ENCODE measurements around the gene TYMP. TPM values are rescaled to one million over a fixed set of nuclear protein-coding genes. Genes with fewer than 3 reads are reported as not detected.

TYMP gene
- polyA plus RNA-seq, 1 donor (not counting 4 experiments of a cell fraction or from before 2014, with no cell fraction given): 25.5 TPM

DNA sequence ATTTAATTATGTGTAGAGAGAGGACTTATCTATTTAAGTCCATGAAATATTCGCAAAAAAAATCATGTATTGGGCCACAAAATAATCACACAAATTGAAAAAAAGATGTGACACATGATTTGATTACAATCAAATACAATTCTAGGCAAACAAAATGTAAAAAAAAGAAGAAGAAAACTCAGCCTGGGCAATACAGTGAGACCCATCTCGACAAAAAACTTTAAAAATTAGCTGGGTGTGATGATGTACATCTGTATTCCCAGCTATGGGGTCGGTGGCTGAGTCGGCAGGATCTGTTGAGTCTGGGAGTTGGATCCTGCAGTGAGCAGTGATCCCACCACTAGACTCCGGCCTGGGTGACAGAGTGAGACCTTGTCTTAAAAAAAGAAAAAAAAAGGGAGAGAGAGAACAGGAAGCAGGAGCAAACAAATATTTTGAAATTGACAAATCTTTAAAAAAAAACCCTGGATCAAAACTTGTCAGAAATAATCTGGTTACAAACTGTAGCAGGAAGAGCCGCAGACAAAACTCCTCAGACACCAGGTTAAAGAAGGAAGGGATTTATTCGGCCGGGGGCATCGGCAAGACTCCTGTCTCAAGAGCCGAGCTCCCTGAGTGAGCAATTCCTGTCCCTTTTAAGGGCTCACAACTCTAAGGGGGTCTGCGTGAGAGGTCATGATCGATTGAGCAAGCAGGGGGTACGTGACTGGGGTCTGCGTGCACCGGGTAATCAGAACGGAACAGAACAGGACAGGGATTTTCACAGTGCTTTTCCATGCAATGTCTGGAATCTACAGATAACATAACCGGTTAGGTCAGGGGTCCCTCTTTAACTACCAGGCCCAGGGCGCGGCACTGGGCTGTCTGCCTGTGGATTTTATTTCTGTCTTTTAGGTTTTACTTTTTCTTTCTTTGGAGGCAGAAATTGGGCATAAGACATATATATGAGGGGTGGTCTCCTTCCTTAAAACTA lies 3.3 kb upstream of the TYMP start:
- Histone ChIP-seq H3K79me2 (ENCODE audit: control insufficient read depth, insufficient read depth, low read length) (no peaks in the 10 kb centered on the region), H3K9me1 (ENCODE audit: control insufficient read depth, extremely low read depth, insufficient read depth, low read length) (no peaks in the 10 kb centered on the region), H3K4me1 (ENCODE audit: control insufficient read depth, extremely low read depth, insufficient read depth, low read length) (peaks cover 7% of the 10 kb centered on the region), H3K4me3 (ENCODE audit: control insufficient read depth in 2 of 3, extremely low read depth in 1 of 3, insufficient read depth in 2 of 3, low read depth in 1 of 3, low read length in 3 of 3) (no peak overlapping the region), H3K9ac (ENCODE audit: control insufficient read depth, extremely low read depth, insufficient read depth, low read length) (no peak overlapping the region), H3K9me3 (ENCODE audit: control insufficient read depth, low read depth, low read length) (no peaks in the 10 kb centered on the region), H4K20me1 (ENCODE audit: control insufficient read depth, extremely low read depth, insufficient read depth, low read length) (no peaks in the 10 kb centered on the region), H3K27ac (ENCODE audit: control insufficient read depth, insufficient read depth, low read length) (no peak overlapping the region), H3K36me3 (ENCODE audit: control insufficient read depth in 2 of 2, extremely low read depth in 1 of 2, insufficient read depth in 2 of 2, low read length in 2 of 2) (peaks cover 0 to 2% of the 10 kb centered on the region in 2 experiments), H3K27me3 (ENCODE audit: control insufficient read depth, extremely low read depth, insufficient read depth, low read length) (peaks cover 11% of the 10 kb centered on the region), H3K4me2 (ENCODE audit: control insufficient read depth, extremely low read depth, insufficient read depth, low read depth, low read length) (no peak overlapping the region), H2AFZ (ENCODE audit: control insufficient read depth, low read length) (no peak overlapping the region)
- DNase-seq (ENCODE audit: low read depth, low spot score): no peak
- TF ChIP-seq EZH2 (IDR thresholded peaks at IDR 0.05; ENCODE audit: low read length): no peak
- TF ChIP-seq, protein P1, sequence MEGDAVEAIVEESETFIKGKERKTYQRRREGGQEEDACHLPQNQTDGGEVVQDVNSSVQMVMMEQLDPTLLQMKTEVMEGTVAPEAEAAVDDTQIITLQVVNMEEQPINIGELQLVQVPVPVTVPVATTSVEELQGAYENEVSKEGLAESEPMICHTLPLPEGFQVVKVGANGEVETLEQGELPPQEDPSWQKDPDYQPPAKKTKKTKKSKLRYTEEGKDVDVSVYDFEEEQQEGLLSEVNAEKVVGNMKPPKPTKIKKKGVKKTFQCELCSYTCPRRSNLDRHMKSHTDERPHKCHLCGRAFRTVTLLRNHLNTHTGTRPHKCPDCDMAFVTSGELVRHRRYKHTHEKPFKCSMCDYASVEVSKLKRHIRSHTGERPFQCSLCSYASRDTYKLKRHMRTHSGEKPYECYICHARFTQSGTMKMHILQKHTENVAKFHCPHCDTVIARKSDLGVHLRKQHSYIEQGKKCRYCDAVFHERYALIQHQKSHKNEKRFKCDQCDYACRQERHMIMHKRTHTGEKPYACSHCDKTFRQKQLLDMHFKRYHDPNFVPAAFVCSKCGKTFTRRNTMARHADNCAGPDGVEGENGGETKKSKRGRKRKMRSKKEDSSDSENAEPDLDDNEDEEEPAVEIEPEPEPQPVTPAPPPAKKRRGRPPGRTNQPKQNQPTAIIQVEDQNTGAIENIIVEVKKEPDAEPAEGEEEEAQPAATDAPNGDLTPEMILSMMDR (optimal IDR thresholded peaks at IDR 0.05 in 1 of 3, IDR thresholded peaks at IDR 0.05 in 1 of 3, conservative IDR thresholded peaks at IDR 0.05 in 1 of 3; ENCODE audit: extremely low read depth in 1 of 3, insufficient read depth in 2 of 3, low read length in 3 of 3): no peak
- dilution Hi-C loops (cut with MboI; ENCODE audit: extremely low pct_ligation_motif_present, low sequenced_read_pairs): no loop called here
- FAIRE-seq: no peak

DNA sequence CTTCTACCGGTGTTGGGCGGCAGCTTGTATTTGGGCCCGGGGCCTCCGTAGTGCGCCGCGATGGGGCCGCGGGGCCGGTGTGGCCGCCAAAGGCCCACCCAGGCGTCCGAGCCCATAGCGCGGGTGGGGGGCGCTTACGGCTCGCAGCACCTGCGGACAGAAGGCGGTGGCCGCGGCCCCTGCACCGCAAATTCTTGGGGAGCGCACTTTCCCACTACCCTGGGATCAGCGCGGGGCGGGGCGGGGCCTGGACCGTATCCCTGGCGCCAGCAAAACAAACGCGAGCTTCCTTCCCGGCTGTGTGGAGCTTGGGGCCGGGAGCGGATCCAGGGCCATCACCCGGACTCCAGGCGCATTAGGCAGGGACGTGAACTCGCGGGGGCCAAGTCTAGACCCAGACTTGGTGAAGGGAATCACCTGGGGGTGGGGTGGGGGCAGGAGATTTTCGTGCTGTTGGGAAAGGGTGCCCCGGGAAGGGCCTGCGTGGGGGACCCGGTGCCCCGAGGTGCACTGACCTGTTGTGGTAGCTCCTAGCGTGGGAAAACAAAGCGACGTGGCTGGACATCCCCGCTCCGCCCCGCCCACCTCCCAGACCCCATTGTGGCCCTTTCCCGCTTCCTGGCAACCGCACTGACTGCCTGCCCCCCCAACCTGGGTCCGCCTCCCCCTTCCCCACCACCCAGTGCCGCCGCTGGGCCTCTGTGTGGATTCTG lies 2.3 kb upstream of the TYMP start:
- DNase-seq (ENCODE audit: low read depth, low spot score): no peak
- peak overlapping the region; percentile 90 for H3K9ac ChIP-seq (ENCODE audit: control insufficient read depth, extremely low read depth, insufficient read depth, low read length)
- no peaks in the 10 kb centered on the region for H3K79me2 ChIP-seq (ENCODE audit: control insufficient read depth, insufficient read depth, low read length)
- peak overlapping the region; percentile 50 to 79 (median 58) for H3K4me3 ChIP-seq (ENCODE audit: control insufficient read depth in 2 of 3, extremely low read depth in 1 of 3, insufficient read depth in 2 of 3, low read depth in 1 of 3, low read length in 3 of 3)
- H3K4me1 ChIP-seq (ENCODE audit: control insufficient read depth, extremely low read depth, insufficient read depth, low read length): peaks cover 5% of the 10 kb centered on the region
- no peak for FAIRE-seq
- H2AFZ ChIP-seq (ENCODE audit: control insufficient read depth, low read length): peak overlapping the region; percentile 12
- H3K27ac ChIP-seq (ENCODE audit: control insufficient read depth, insufficient read depth, low read length): peak overlapping the region; percentile 40
- no peaks in the 10 kb centered on the region for H4K20me1 ChIP-seq (ENCODE audit: control insufficient read depth, extremely low read depth, insufficient read depth, low read length)
- TF ChIP-seq, protein P1 (optimal IDR thresholded peaks at IDR 0.05 in 1 of 3, IDR thresholded peaks at IDR 0.05 in 1 of 3, conservative IDR thresholded peaks at IDR 0.05 in 1 of 3; ENCODE audit: extremely low read depth in 1 of 3, insufficient read depth in 2 of 3, low read length in 3 of 3): no peak
- no peak for TF ChIP-seq EZH2 (IDR thresholded peaks at IDR 0.05; ENCODE audit: low read length)
- no peaks in the 10 kb centered on the region for H3K9me1 ChIP-seq (ENCODE audit: control insufficient read depth, extremely low read depth, insufficient read depth, low read length)
- peak overlapping the region; percentile 85 for H3K4me2 ChIP-seq (ENCODE audit: control insufficient read depth, extremely low read depth, insufficient read depth, low read depth, low read length)
- dilution Hi-C loops (cut with MboI; ENCODE audit: extremely low pct_ligation_motif_present, low sequenced_read_pairs): no loop called here
- no peaks in the 10 kb centered on the region for H3K9me3 ChIP-seq (ENCODE audit: control insufficient read depth, low read depth, low read length)
- H3K27me3 ChIP-seq (ENCODE audit: control insufficient read depth, extremely low read depth, insufficient read depth, low read length): peaks cover 11% of the 10 kb centered on the region
- H3K36me3 ChIP-seq (ENCODE audit: control insufficient read depth in 2 of 2, extremely low read depth in 1 of 2, insufficient read depth in 2 of 2, low read length in 2 of 2): peaks cover 0 to 2% of the 10 kb centered on the region in 2 experiments

Measured in keratinocyte (primary cell).